Duodenal mucosa (tissue), 2 donors: Measurements from ENCODE around the gene SYT17.

ENCODE experiments used
- H3K27ac ChIP-seq: one replicate; pipeline ENCODE4 v1.7.0; 2013; ENCODE audit warnings: low read depth, low read length
- H3K27me3 ChIP-seq, 2 donors: one replicate each; pipeline ENCODE4 v1.7.0; 2013; ENCODE audit warnings: low read length in 2 of 2, control low read depth in 1 of 2; ENCODE audit not compliant: insufficient read depth in 2 of 2, control insufficient read depth in 1 of 2
- H3K36me3 ChIP-seq, 2 donors: one replicate each; pipeline ENCODE4 v1.7.0; 2013; ENCODE audit warnings: low read length in 2 of 2, control low read depth in 1 of 2; ENCODE audit not compliant: insufficient read depth in 2 of 2, control insufficient read depth in 1 of 2
- H3K4me1 ChIP-seq, 2 donors: one replicate each; pipeline ENCODE4 v1.7.0; 2013; ENCODE audit warnings: low read length in 2 of 2, control low read depth in 1 of 2; ENCODE audit not compliant: insufficient read depth in 2 of 2, control insufficient read depth in 1 of 2
- H3K4me3 ChIP-seq, 2 donors: one replicate each; pipeline ENCODE4 v1.7.0; 2013; ENCODE audit warnings: low read length in 2 of 2, low read depth in 1 of 2
- H3K9ac ChIP-seq, 2 donors: one replicate each; pipeline ENCODE4 v1.7.0; 2013; ENCODE audit warnings: low read length in 2 of 2, low read depth in 1 of 2
- H3K9me3 ChIP-seq, 2 donors: one replicate each; pipeline ENCODE4 v1.7.0; 2013; ENCODE audit warnings: low read length in 2 of 2, control low read depth in 1 of 2; ENCODE audit not compliant: control insufficient read depth in 1 of 2

SYT17 gene

DNA sequence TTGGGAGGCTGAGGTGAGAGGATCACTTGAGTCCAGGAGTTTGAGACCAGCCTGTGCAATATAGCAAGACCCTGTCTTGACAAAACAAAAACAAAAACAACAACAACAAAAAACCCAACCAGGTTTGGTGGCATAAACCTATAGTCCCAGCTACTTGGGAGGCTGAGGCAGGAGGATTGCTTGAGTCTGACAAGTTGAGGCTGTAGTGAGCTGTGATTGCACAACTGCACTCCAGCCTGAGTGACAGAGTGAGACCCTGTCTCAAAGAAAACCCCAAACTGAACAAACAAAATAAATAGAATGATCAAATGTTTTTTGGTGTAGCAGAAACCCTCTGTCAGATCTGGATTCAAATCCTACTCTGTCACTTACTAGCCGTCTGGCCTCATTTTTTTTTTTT is 16.0 kb upstream of the SYT17 start:
- no peaks in the 10 kb centered on the region for H3K4me1 ChIP-seq
- peaks cover 3 to 4% of the 10 kb centered on the region in 2 donors for H3K9me3 ChIP-seq
- H3K4me3 ChIP-seq = no peak overlapping the region
- no peaks in the 10 kb centered on the region for H3K27me3 ChIP-seq
- H3K9ac ChIP-seq = no peak overlapping the region
- H3K27ac ChIP-seq = no peak overlapping the region
- no peaks in the 10 kb centered on the region for H3K36me3 ChIP-seq

DNA sequence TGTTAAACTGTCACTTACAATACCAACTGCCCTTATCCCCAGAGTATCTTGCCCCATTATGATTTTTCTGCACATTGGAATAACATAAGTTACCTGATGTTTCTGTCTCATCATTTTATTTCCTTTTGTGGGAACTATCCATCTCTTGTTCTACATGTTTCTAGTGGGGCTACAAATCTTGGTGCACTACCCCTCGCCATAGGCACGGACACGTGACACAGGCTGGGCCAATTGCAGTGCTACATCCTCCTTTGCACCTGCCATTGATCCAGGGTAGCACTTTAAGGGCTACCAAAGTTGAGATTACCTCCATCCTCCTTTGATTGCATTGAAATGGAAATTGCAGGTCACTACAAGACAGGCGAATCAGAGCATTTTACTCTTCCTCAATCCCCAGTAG is 14.2 kb upstream of the SYT17 start:
- Histone ChIP-seq H3K4me1 (no peaks in the 10 kb centered on the region), H3K27ac (no peak overlapping the region), H3K9ac (no peak overlapping the region), H3K36me3 (no peaks in the 10 kb centered on the region), H3K4me3 (peak overlapping the region in 1 of 2 donors; percentile 28), H3K27me3 (no peaks in the 10 kb centered on the region), H3K9me3 (peaks cover 0 to 4% of the 10 kb centered on the region in 2 donors)

DNA sequence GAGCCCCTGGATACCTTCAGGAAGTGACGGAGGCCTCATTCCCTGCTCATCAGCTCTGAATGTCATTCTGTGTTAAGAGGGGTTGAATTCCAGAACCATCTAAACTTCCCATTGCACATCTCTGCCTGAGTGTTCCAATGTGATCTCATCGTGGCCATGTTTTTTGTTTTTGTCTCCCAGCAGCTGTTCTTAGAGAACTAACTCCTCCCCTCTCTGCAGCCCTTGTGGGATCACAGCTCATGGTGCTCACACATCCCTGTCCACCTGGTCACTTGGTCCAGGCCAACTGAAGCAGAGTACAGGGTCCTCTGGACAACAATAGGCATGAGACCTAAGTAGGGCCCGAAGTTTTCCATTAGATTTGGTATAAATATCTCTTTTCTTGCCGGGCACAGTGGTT is 6.0 kb upstream of the SYT17 start:
- Histone ChIP-seq H3K4me3 (no peak overlapping the region), H3K9me3 (peaks cover 3 to 4% of the 10 kb centered on the region in 2 donors), H3K27me3 (peaks cover 0 to 4% of the 10 kb centered on the region in 2 donors), H3K36me3 (no peaks in the 10 kb centered on the region), H3K4me1 (no peaks in the 10 kb centered on the region), H3K9ac (no peak overlapping the region), H3K27ac (no peak overlapping the region)

DNA sequence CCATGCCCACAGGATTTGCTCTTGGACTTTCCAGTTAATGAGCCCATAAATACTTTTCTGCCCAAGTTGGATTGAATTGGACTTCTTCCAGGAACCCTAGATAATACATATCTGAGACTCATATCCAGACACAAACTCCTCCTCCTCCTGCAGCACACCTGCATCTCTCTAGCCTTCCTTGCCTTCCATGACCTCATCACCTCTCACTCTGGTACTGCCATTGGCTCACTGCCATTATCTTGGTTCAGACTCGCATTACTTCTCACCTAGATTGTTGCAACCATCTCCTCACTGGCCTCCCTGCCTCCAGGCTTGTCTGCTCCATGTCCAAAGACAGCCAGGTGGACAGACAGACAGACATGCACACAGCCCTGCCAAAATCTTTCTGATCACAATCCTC is 4.8 kb upstream of the SYT17 start:
- no peak overlapping the region for H3K27ac ChIP-seq
- no peak overlapping the region for H3K9ac ChIP-seq
- H3K27me3 ChIP-seq = peaks cover 0 to 4% of the 10 kb centered on the region in 2 donors
- H3K4me1 ChIP-seq = no peaks in the 10 kb centered on the region
- no peaks in the 10 kb centered on the region for H3K36me3 ChIP-seq
- H3K9me3 ChIP-seq = peaks cover 3 to 4% of the 10 kb centered on the region in 2 donors
- H3K4me3 ChIP-seq = no peak overlapping the region

DNA sequence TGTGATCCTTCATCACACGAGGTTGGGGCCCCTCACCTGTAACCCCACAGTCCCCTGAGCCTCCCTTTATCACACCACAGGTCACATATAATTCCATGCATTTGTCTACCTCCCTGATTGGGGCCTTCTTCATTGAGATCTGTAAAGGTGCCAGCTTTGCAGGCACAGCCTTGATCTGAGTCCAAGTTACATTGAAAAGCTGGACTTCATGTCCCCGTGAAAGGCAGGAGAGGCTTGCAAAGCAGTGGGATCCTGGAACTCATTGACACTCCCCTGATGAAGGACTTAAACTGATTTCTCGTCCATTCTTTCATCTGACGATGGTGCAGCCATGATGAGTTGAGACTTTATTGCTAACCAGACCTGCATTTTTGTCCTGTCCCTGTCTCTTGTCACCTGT is 3.8 kb upstream of the SYT17 start:
- H3K27me3 ChIP-seq = peaks cover 0 to 6% of the 10 kb centered on the region in 2 donors
- no peak overlapping the region for H3K9ac ChIP-seq
- no peak overlapping the region for H3K4me3 ChIP-seq
- H3K27ac ChIP-seq = no peak overlapping the region
- no peaks in the 10 kb centered on the region for H3K4me1 ChIP-seq
- H3K9me3 ChIP-seq = peaks cover 3 to 4% of the 10 kb centered on the region in 2 donors
- H3K36me3 ChIP-seq = no peaks in the 10 kb centered on the region

DNA sequence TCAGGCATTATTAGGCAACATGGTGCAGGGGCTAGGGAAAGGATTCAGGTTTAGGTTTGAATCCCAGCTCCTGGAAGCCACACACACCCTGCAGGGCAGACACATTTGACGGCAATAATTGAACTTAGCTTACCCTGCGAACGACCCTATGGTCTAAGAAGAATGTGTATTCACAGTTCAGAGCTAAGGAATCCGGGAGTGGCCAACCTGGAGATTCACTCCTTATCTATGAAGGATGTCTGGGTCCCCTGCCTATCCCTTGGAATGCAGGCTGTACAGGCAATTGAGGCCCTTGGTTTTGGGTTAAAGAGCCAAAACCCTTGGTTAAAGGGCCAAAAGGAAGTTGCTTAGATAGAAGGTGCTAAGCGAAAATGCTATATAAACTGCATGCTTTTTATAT is 2.9 kb upstream of the SYT17 start:
- Histone ChIP-seq H3K9ac (no peak overlapping the region), H3K27ac (no peak overlapping the region)

DNA sequence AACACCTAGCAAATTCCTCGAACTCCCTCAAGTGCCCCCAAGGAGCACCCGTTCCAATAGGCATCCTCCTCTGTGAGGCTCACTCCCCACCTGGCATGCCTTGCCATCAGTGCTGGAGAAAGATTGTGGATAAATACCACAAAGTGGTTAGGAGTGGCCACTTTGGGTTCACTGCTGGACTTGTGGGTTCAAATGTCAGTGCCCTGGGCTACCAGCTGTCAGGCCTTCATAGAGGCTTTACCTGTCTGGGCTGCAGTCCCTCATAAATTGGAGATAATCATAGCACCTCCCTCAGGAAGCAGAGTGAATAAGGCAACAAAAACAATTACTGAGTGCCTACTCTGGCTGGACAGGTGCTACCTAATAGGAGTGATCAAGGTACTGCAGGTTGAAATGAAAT is 1.5 kb upstream of the SYT17 start:
- Histone ChIP-seq H3K9me3 (peaks cover 3 to 4% of the 10 kb centered on the region in 2 donors), H3K27me3 (peaks cover 0 to 10% of the 10 kb centered on the region in 2 donors), H3K9ac (no peak overlapping the region)

More for the DNA sequence above, 2.9 kb upstream of the SYT17 start:
- peaks cover 0 to 10% of the 10 kb centered on the region in 2 donors for H3K27me3 ChIP-seq
- H3K4me1 ChIP-seq = no peaks in the 10 kb centered on the region
- H3K36me3 ChIP-seq = no peaks in the 10 kb centered on the region
- no peak overlapping the region for H3K4me3 ChIP-seq
- H3K9me3 ChIP-seq = peaks cover 3 to 4% of the 10 kb centered on the region in 2 donors

DNA sequence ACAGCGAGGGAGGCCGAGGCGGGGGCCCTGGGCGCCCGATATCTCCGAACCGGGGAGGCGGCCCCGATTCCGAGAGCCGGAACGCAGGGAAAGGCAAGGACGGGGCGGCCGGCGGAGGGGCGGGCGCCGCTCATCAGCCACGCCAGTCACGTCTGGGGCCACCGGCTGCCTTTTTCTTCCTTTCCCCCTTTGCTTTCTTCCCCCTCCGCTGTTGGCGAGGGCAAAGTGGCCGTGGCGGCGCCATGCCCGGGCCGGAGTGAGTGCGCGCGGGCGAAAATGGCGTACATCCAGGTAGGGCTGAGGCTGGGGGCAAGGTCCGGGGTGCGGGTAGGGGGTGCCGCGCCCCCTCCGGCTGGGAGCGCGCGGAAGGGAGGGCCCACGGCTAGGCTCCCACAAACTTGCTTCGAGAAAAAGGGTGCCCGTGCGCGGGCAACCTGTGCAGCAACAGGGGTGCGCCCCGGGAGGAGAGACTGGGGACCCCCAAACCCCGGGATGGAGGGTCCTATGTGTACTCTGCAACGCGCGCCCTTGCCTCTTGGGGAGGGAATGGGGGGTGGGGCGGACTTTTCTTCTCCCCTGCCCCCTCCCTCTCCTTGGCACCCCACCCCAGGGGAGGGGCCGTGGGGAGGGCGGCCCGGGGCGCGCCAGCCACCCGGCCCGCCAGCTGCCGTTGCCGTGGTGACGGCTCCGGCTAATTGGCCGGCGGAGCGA is 486 bp downstream of the SYT17 start:
- Histone ChIP-seq H3K27me3 (peaks cover 0 to 10% of the 10 kb centered on the region in 2 donors), H3K4me3 (peak overlapping the region; percentile 56 to 65), H3K9ac (peak overlapping the region in 1 of 2 donors; percentile 46), H3K27ac (no peak overlapping the region), H3K4me1 (no peaks in the 10 kb centered on the region), H3K36me3 (no peaks in the 10 kb centered on the region), H3K9me3 (no peaks in the 10 kb centered on the region)

More for the DNA sequence above, 1.5 kb upstream of the SYT17 start:
- no peaks in the 10 kb centered on the region for H3K36me3 ChIP-seq
- H3K4me3 ChIP-seq = no peak overlapping the region
- H3K4me1 ChIP-seq = no peaks in the 10 kb centered on the region
- H3K27ac ChIP-seq = no peak overlapping the region

DNA sequence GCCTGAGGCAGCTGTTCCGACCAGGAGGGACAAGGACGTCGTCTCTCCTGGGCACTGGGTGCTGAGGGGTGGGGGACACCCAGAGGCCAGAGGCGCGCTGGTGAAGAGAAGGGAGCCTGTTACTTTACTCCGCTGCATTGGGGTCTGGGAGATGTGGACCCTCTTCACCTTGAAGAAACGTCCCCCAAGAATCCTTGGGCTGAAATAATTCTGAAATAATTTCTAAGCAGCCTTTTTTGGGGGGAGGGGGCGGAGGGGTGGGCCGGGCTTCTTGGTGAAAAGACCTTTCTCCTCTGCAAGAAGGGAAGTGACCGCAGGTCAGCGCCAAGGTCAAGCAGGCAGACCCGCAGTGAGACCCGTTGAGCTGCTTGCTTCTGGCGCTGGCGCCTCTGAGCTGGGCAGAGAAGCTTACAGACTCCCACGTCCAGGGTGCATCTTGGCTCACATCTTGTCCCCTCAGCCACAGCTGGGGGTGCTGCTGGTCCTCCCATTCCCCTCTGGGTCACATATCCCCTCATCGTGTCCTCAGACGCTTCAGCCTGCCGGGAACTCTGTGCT is 1.1 kb downstream of the SYT17 start:
- peaks cover 0 to 10% of the 10 kb centered on the region in 2 donors for H3K27me3 ChIP-seq
- H3K27ac ChIP-seq = no peak overlapping the region
- H3K4me3 ChIP-seq = peak overlapping the region; percentile 48 to 56
- no peaks in the 10 kb centered on the region for H3K9me3 ChIP-seq
- H3K36me3 ChIP-seq = no peaks in the 10 kb centered on the region
- H3K9ac ChIP-seq = no peak overlapping the region
- H3K4me1 ChIP-seq = no peaks in the 10 kb centered on the region

DNA sequence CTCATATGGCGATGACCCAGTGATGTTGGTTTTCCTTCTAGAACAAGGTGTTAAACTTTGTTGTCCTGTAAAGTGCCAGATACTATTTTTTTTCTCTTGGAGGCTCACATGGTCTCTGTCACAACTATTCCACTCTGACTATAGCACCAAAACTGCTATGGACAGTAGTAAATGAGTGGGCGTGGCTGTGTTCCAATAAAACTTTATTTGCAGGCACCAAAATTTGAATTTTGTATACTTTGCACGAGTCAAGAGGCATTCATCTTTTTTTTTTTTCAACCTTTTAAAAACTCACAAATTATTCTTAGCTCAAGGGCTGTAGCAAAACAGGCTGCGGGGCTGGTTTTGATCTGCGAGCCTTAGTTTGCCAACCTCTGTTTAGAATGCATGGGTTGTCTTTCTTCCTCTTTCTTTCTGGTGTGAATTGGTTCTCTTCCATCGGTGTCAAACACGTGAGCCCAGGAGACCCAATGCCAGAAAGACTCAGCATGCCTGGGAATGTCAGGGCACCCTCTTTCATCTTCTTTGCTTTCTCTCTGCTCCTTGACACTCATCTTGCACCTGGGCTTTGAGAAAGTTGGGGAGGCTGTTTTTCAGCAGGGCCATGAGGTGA is 2.1 kb downstream of the SYT17 start:
- H3K4me3 ChIP-seq = no peak overlapping the region
- no peak overlapping the region for H3K27ac ChIP-seq
- no peak overlapping the region for H3K9ac ChIP-seq
- H3K4me1 ChIP-seq = no peaks in the 10 kb centered on the region
- H3K36me3 ChIP-seq = no peaks in the 10 kb centered on the region
- peaks cover 0 to 6% of the 10 kb centered on the region in 2 donors for H3K27me3 ChIP-seq
- no peaks in the 10 kb centered on the region for H3K9me3 ChIP-seq
